ENCODE results near the gene KNCN. TPM values are rescaled to one million over a fixed set of nuclear protein-coding genes. Genes with fewer than 3 reads are reported as not detected.

Gene KNCN
- total RNA-seq, 1 donor from 2014 or later, result not detected

DNA sequence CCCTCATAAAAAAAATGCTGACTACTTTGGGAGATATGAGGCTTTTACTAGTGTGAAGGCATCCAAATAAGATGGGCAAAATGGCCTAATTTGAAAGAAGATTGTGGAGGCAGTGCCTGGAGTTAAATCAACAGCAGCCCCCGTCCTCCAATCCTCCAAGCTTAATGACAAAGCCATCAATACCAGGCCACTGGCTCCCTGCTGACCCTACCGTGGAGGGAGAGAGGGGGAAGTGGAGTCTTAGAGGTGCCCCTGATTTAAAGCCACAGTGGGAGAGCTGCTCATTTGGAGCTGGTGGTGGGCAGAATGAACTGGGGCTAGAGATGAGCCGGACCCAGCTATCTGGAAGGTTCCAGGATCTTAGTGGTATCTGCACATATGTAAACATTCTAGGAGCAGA, 24.3 kb upstream of the KNCN start:
- intact Hi-C loops (cut with DNase I), result no loop called here
- DNase-seq (ENCODE audit: low spot score in 2 of 2), result no peak
- Histone ChIP-seq H3K9me3 (no peaks in the 10 kb centered on the region), H3K27ac (no peak overlapping the region), H3K27me3 (no peaks in the 10 kb centered on the region), H3K4me1 (peaks cover 3 to 5% of the 10 kb centered on the region in 2 donors), H3K4me3 (no peak overlapping the region), H3K36me3 (peaks cover 35 to 60% of the 10 kb centered on the region in 2 donors)
- no peak for TF ChIP-seq CTCF (IDR thresholded peaks at IDR 0.05)

DNA sequence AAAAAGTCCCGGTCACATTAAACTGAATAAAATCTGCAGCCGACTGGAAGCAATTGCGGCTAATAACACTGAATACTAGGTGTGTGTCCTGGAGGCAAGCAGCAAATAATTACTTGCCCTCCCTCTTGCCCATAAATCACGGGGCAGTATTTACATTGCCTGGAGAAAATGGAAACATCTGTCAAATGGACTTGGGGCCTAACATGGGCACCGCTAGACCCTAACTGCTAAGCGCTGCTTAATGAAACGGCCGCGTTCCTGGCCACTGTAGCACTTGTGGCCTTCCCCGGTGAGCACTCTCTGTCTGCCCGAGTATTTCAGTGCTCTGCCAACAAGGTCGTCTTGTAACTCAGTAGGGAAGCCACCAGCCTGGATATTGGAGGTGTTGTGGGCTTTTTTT, 23.9 kb upstream of the KNCN start:
- intact Hi-C loops (cut with DNase I), result no loop called here
- Histone ChIP-seq H3K4me3 (no peak overlapping the region), H3K27ac (no peak overlapping the region), H3K36me3 (peaks cover 37 to 56% of the 10 kb centered on the region in 2 donors), H3K9me3 (no peaks in the 10 kb centered on the region), H3K27me3 (no peaks in the 10 kb centered on the region), H3K4me1 (peaks cover 3 to 5% of the 10 kb centered on the region in 2 donors)
- no peak for DNase-seq (ENCODE audit: low spot score in 2 of 2)
- no peak for TF ChIP-seq CTCF (IDR thresholded peaks at IDR 0.05)

DNA sequence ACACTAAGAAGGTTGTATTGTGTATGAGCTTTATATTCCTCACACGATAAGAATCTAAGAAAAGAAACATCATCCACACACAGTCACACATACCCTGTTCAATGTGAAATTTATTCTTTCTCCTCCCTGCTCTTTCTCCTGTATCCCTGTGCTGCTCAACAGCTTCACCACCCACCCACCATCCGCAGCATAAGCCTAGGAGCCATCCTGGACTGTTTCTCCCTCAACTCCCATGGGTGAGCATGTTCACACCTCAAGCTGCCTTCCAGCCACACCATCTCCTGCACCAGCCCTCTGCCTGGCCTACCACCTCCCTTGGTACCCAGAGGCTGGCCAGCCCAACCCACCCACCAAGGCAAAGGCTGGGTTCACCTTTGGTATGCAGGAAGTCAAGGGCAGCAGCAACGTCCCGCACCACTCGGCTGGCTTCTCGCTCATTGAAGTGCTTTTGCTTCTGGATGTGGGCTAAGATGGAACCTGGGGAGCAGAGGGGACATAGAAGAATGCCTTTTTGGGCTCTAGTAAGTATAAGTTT, 20.3 kb upstream of the KNCN start:
- Histone ChIP-seq H3K4me1 (peaks cover 3 to 5% of the 10 kb centered on the region in 2 donors), H3K36me3 (peaks cover 30 to 44% of the 10 kb centered on the region in 2 donors), H3K9me3 (no peaks in the 10 kb centered on the region), H3K4me3 (no peak overlapping the region), H3K27me3 (no peaks in the 10 kb centered on the region), H3K27ac (peak overlapping the region; percentile 51 to 73)
- intact Hi-C loops (cut with DNase I), result no loop called here
- DNase-seq (ENCODE audit: low spot score in 2 of 2), result no peak
- no peak for TF ChIP-seq CTCF (IDR thresholded peaks at IDR 0.05)

GRCh38 chr1:46569884-46570725, 18.7 kb upstream of the KNCN start:
- Histone ChIP-seq H3K27me3 (no peaks in the 10 kb centered on the region), H3K36me3 (peaks cover 34 to 43% of the 10 kb centered on the region in 2 donors), H3K27ac (no peak overlapping the region), H3K4me3 (no peak overlapping the region), H3K4me1 (peaks cover 3 to 5% of the 10 kb centered on the region in 2 donors), H3K9me3 (no peaks in the 10 kb centered on the region)
- TF ChIP-seq CTCF (IDR thresholded peaks at IDR 0.05), result no peak
- intact Hi-C loops (cut with DNase I), result no loop called here
- DNase-seq (ENCODE audit: low spot score in 2 of 2), result no peak

- Histone ChIP-seq H3K27me3 (no peaks in the 10 kb centered on the region), H3K36me3 (peaks cover 40 to 43% of the 10 kb centered on the region in 2 donors), H3K27ac (no peak overlapping the region), H3K4me1 (peaks cover 3 to 5% of the 10 kb centered on the region in 2 donors), H3K9me3 (no peaks in the 10 kb centered on the region), H3K4me3 (no peak overlapping the region)
- TF ChIP-seq CTCF (IDR thresholded peaks at IDR 0.05), result no peak
- no peak for DNase-seq (ENCODE audit: low spot score in 2 of 2)
- intact Hi-C loops (cut with DNase I), result no loop called here
Measured at GRCh38 chr1:46569116-46569515, 17.7 kb upstream of the KNCN start.

All from ascending aorta (tissue), 2 donors.